ENCODE measurements around the gene PICK1. TPM values are rescaled to one million over a fixed set of nuclear protein-coding genes. Genes with fewer than 3 reads are reported as not detected.

PICK1 gene
- total and polyA plus RNA-seq, 10 of the 15 experiments (the other 5 are each of a cell fraction or from before 2014, with no cell fraction given): 0.07 to 19.2 (median 10.9) TPM

DNA sequence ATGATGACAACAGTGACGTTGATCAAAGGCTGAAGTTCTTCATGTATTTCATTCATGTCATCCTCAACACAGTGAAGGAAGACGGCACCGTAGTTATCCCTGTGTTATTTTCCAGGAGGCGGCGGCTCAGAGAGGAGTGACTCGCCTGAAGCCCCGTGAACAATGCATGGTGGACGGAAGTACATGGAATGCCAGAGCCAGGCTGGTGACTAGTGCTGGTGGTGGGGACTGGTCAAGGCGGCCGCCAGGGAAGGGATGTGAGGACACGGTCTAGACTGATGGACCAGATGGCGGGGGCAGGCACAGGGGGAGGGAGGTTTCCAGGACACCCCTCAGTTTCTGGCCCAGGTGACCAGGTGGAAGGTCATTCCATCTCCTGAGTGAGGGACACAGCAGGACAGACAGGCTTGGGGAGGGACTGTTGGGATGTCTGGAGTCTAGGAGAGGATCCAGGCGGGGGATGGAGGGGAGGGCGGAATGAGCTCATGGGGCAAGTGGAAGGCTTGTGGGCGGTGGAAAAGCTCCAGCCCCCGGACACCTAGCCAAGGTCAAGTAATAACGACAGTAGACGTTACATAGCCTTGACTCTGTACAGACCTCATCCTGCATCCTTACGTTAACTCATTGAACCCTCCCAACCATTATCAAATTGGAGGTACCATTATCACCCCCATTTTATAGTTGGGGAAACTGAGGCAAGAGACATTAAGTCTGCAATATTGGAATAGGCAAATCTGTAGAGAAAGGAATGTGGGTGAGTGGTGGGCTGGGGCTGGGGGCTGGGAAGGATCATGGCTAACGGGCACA, 16.0 kb upstream of the PICK1 start:
- Histone ChIP-seq H3K4me1 (ENCODE audit: control insufficient read depth, insufficient read depth, low read length) (no peaks in the 10 kb centered on the region), H2AFZ (ENCODE audit: control insufficient read depth, low read depth, low read length) (no peak overlapping the region), H3K27ac (ENCODE audit: control insufficient read depth, insufficient read depth) (no peak overlapping the region), H4K20me1 (ENCODE audit: control insufficient read depth, insufficient read depth) (no peaks in the 10 kb centered on the region), H3K36me3 (ENCODE audit: control insufficient read depth in 2 of 2, insufficient read depth in 2 of 2, low read length in 1 of 2) (no peaks in the 10 kb centered on the region), H3K9ac (ENCODE audit: control insufficient read depth, insufficient read depth, low read length) (no peak overlapping the region), H3K79me2 (ENCODE audit: control insufficient read depth, insufficient read depth, low read length) (no peaks in the 10 kb centered on the region), H3K4me3 (no peak overlapping the region), H3K4me2 (ENCODE audit: control insufficient read depth, insufficient read depth) (no peak overlapping the region), H3K27me3 (replicated peaks in 1 of 2; ENCODE audit: control insufficient read depth in 2 of 2, insufficient read depth in 2 of 2, low read length in 1 of 2) (no peaks in the 10 kb centered on the region), H3K9me3 (replicated peaks; ENCODE audit: control insufficient read depth, insufficient read depth, low read length) (no peaks in the 10 kb centered on the region)
- BruUV-seq (replicated peaks): no TSS peak
- ChIA-PET SMC1A (ENCODE audit: uncharacterized antibody, unreplicated experiment) (interaction anchor here (0.7 kb wide), 1 partner anchor 48 kb away, joined by 3 read pairs; no protein-coding TSS in a partner anchor), CTCF (interaction anchor here (1.5 kb wide), 1 partner anchor 11 kb away, joined by 6 read pairs; no protein-coding TSS in a partner anchor), RAD21 (ENCODE audit: unreplicated experiment) (no interaction called here), POLR2A (no interaction called here)
- ATAC-seq (no peak), FAIRE-seq (no peak), DNase-seq (ENCODE audit: low read depth, low spot score) (no peak)
- 51% methylated on average over 20 of the region's 20 CpGs for WGBS (ENCODE audit: insufficient coverage, insufficient replicate concordance, low lambda C conversion rate, missing lambda C conversion rate)
- intact Hi-C loops (cut with micrococcal nuclease; ENCODE audit: unreplicated experiment): no loop called here
- TF ChIP-seq EP300 (IDR thresholded peaks at IDR 0.05; ENCODE audit: borderline replicate concordance in 1 of 2, control insufficient read depth in 1 of 2, low read depth in 2 of 2, low read length in 2 of 2) (no peak), DPF2 (IDR thresholded peaks at IDR 0.05) (no peak), POU2F2 (IDR thresholded peaks at IDR 0.05; ENCODE audit: borderline replicate concordance, low read depth, low read length) (no peak), CHD2 (IDR thresholded peaks at IDR 0.05; ENCODE audit: borderline replicate concordance, low read depth, low read length) (no peak), SMAD1 (IDR thresholded peaks at IDR 0.05; ENCODE audit: low read depth, partially characterized antibody) (no peak), MYC (IDR thresholded peaks at IDR 0.05; ENCODE audit: insufficient read depth, insufficient read length, insufficient replicate concordance, low read length, severe bottlenecking) (no peak), ZNF207 (IDR thresholded peaks at IDR 0.05; ENCODE audit: borderline replicate concordance) (no peak), MYB (IDR thresholded peaks at IDR 0.05; ENCODE audit: borderline replicate concordance, low read depth, low read length) (no peak), TBL1XR1 (IDR thresholded peaks at IDR 0.05; ENCODE audit: low read depth, low read length) (no peak), STAT1 (conservative IDR thresholded peaks at IDR 0.05) (no peak), RELA (IDR thresholded peaks at IDR 0.05; ENCODE audit: borderline replicate concordance, partially characterized antibody) (no peak)
- TF ChIP-seq, protein P1, sequence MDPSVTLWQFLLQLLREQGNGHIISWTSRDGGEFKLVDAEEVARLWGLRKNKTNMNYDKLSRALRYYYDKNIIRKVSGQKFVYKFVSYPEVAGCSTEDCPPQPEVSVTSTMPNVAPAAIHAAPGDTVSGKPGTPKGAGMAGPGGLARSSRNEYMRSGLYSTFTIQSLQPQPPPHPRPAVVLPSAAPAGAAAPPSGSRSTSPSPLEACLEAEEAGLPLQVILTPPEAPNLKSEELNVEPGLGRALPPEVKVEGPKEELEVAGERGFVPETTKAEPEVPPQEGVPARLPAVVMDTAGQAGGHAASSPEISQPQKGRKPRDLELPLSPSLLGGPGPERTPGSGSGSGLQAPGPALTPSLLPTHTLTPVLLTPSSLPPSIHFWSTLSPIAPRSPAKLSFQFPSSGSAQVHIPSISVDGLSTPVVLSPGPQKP (IDR thresholded peaks at IDR 0.05; ENCODE audit: low read depth, low read length): no peak
- TF ChIP-seq, protein P2, sequence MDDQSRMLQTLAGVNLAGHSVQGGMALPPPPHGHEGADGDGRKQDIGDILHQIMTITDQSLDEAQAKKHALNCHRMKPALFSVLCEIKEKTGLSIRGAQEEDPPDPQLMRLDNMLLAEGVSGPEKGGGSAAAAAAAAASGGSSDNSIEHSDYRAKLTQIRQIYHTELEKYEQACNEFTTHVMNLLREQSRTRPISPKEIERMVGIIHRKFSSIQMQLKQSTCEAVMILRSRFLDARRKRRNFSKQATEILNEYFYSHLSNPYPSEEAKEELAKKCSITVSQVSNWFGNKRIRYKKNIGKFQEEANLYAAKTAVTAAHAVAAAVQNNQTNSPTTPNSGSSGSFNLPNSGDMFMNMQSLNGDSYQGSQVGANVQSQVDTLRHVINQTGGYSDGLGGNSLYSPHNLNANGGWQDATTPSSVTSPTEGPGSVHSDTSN (IDR thresholded peaks at IDR 0.05; ENCODE audit: insufficient replicate concordance, low read depth, low read length): no peak
- in situ Hi-C loops (cut with MboI): no loop called here
